Activated T-helper 1 cell treated with anti-CD3 and anti-CD28 coated beads, Interleukin-12 subunit alpha, Interleukin-12 subunit beta, Interleukin-2, Interleukin-4 antibody, amounts not matched to agents 30 ng/mL and 10 ng/mL and 1 ng/mL, durations not matched to agents 14 hours and 24 hours and 36 hours (primary cell): ENCODE results near the gene TNFAIP6. TPM values are rescaled to one million over a fixed set of nuclear protein-coding genes. Genes with fewer than 3 reads are reported as not detected.

ENCODE experiments used
- DNase-seq: peaks from one replicate; pipeline ENCODE4 v3.0.0; 2021; ENCODE audit warnings: low spot score
- H3K27ac Mint-ChIP-seq: one replicate; pipeline ENCODE4 v1.8.0; 2021; ENCODE audit warnings: mild to moderate bottlenecking, mixed read lengths
- H3K27me3 Mint-ChIP-seq: one replicate; pipeline ENCODE4 v1.8.0; 2022; ENCODE audit warnings: mild to moderate bottlenecking, moderate library complexity, mixed read lengths; ENCODE audit not compliant: insufficient read depth
- H3K36me3 Mint-ChIP-seq: one replicate; pipeline ENCODE4 v1.8.0; 2021; ENCODE audit warnings: low read depth, mixed read lengths
- H3K4me1 Mint-ChIP-seq: one replicate; pipeline ENCODE4 v1.8.0; 2021; ENCODE audit warnings: low read depth, mixed read lengths
- H3K4me3 Mint-ChIP-seq: one replicate; pipeline ENCODE4 v1.8.0; 2021; ENCODE audit warnings: mild to moderate bottlenecking, moderate library complexity, mixed read lengths
- H3K9me3 Mint-ChIP-seq: one replicate; pipeline ENCODE4 v1.8.0; 2021; ENCODE audit warnings: mixed read lengths
- intact Hi-C: fragments of 100-400 bp; cut with micrococcal nuclease; formaldehyde crosslinking; loops from one replicate; pipeline ENCODE4 v1.15.1; 2024
- total RNA-seq: library from RNA; stranded (reverse); gene quantifications from 2 replicates; pipeline ENCODE4 v1.2.3, GENCODE V29; 2022

Gene TNFAIP6
- total RNA-seq, 1 donor from 2014 or later: not detected

GRCh38 chr2:151379169-151379568, 21.8 kb downstream of the TNFAIP6 start:
- Mint-ChIP-seq H3K9me3 (no peaks in the 10 kb centered on the region), H3K4me1 (peaks cover 3% of the 10 kb centered on the region), H3K4me3 (no peak overlapping the region), H3K36me3 (no peaks in the 10 kb centered on the region), H3K27me3 (no peaks in the 10 kb centered on the region), H3K27ac (no peak overlapping the region)
- DNase-seq: no peak
- intact Hi-C loops: no loop called here

- Mint-ChIP-seq H3K4me3 (no peak overlapping the region), H3K36me3 (no peaks in the 10 kb centered on the region), H3K4me1 (no peaks in the 10 kb centered on the region), H3K27ac (no peak overlapping the region), H3K9me3 (no peaks in the 10 kb centered on the region), H3K27me3 (peaks cover 4% of the 10 kb centered on the region)
- intact Hi-C loops: no loop called here
- DNase-seq: no peak
These were observed 23.3 kb downstream of the TNFAIP6 start for GRCh38 chr2:151380580-151381235.

- peaks cover 4% of the 10 kb centered on the region for H3K27me3 Mint-ChIP-seq
- no peak overlapping the region for H3K27ac Mint-ChIP-seq
- H3K9me3 Mint-ChIP-seq: no peaks in the 10 kb centered on the region
- H3K4me3 Mint-ChIP-seq: no peak overlapping the region
- DNase-seq: no peak
- H3K36me3 Mint-ChIP-seq: no peaks in the 10 kb centered on the region
- intact Hi-C loops: no loop called here
- no peaks in the 10 kb centered on the region for H3K4me1 Mint-ChIP-seq
These were observed 23.9 kb downstream of the TNFAIP6 start for GRCh38 chr2:151381266-151381665.

- H3K27ac Mint-ChIP-seq: no peak overlapping the region
- peaks cover 5% of the 10 kb centered on the region for H3K4me1 Mint-ChIP-seq
- no peak for DNase-seq
- no peaks in the 10 kb centered on the region for H3K9me3 Mint-ChIP-seq
- no peak overlapping the region for H3K4me3 Mint-ChIP-seq
- no peaks in the 10 kb centered on the region for H3K36me3 Mint-ChIP-seq
- peaks cover 7% of the 10 kb centered on the region for H3K27me3 Mint-ChIP-seq
- intact Hi-C loops: no loop called here
These were observed 30.6 kb downstream of the TNFAIP6 start for GRCh38 chr2:151388011-151388410.

GRCh38 chr2:151391436-151391835, 34.0 kb downstream of the TNFAIP6 start:
- Mint-ChIP-seq H3K36me3 (no peaks in the 10 kb centered on the region), H3K27ac (no peak overlapping the region), H3K4me3 (no peak overlapping the region), H3K4me1 (peaks cover 5% of the 10 kb centered on the region), H3K27me3 (peaks cover 3% of the 10 kb centered on the region), H3K9me3 (no peaks in the 10 kb centered on the region)
- DNase-seq: no peak
- intact Hi-C loops: no loop called here

- Mint-ChIP-seq H3K4me1 (peaks cover 5% of the 10 kb centered on the region), H3K9me3 (no peaks in the 10 kb centered on the region), H3K36me3 (no peaks in the 10 kb centered on the region), H3K4me3 (no peak overlapping the region), H3K27ac (no peak overlapping the region), H3K27me3 (peaks cover 3% of the 10 kb centered on the region)
- intact Hi-C loops: no loop called here
- no peak for DNase-seq
These were observed 37.1 kb downstream of the TNFAIP6 start for GRCh38 chr2:151394509-151394908.

GRCh38 chr2:151395509-151396374, 38.4 kb downstream of the TNFAIP6 start:
- DNase-seq: no peak
- no peak overlapping the region for H3K4me3 Mint-ChIP-seq
- H3K27me3 Mint-ChIP-seq: peaks cover 3% of the 10 kb centered on the region
- H3K4me1 Mint-ChIP-seq: no peaks in the 10 kb centered on the region
- H3K9me3 Mint-ChIP-seq: no peaks in the 10 kb centered on the region
- no peaks in the 10 kb centered on the region for H3K36me3 Mint-ChIP-seq
- no peak overlapping the region for H3K27ac Mint-ChIP-seq
- intact Hi-C loops: no loop called here

GRCh38 chr2:151399981-151400380, 42.6 kb downstream of the TNFAIP6 start:
- Mint-ChIP-seq H3K27ac (no peak overlapping the region), H3K36me3 (no peaks in the 10 kb centered on the region), H3K9me3 (no peaks in the 10 kb centered on the region), H3K4me3 (no peak overlapping the region), H3K4me1 (no peaks in the 10 kb centered on the region), H3K27me3 (no peaks in the 10 kb centered on the region)
- no peak for DNase-seq
- intact Hi-C loops: no loop called here

- Mint-ChIP-seq H3K27me3 (peaks cover 3% of the 10 kb centered on the region), H3K4me3 (no peak overlapping the region), H3K4me1 (no peaks in the 10 kb centered on the region), H3K27ac (no peak overlapping the region), H3K9me3 (no peaks in the 10 kb centered on the region), H3K36me3 (no peaks in the 10 kb centered on the region)
- DNase-seq: no peak
- intact Hi-C loops: no loop called here
These were observed 43.8 kb downstream of the TNFAIP6 start for GRCh38 chr2:151401149-151401548.

GRCh38 chr2:151403914-151404313, 46.5 kb downstream of the TNFAIP6 start:
- Mint-ChIP-seq H3K4me1 (no peaks in the 10 kb centered on the region), H3K36me3 (no peaks in the 10 kb centered on the region), H3K9me3 (no peaks in the 10 kb centered on the region), H3K27me3 (peaks cover 3% of the 10 kb centered on the region), H3K27ac (no peak overlapping the region), H3K4me3 (no peak overlapping the region)
- DNase-seq: no peak
- intact Hi-C loops: no loop called here

GRCh38 chr2:151405376-151405775, 48.0 kb downstream of the TNFAIP6 start:
- H3K9me3 Mint-ChIP-seq: no peaks in the 10 kb centered on the region
- no peak overlapping the region for H3K4me3 Mint-ChIP-seq
- no peak for DNase-seq
- no peak overlapping the region for H3K27ac Mint-ChIP-seq
- H3K4me1 Mint-ChIP-seq: peaks cover 1% of the 10 kb centered on the region
- H3K27me3 Mint-ChIP-seq: peaks cover 3% of the 10 kb centered on the region
- intact Hi-C loops: loop anchor here (5.0 kb wide), 1 partner anchor 1818 kb away; the partner anchor contains the start of gene MMADHC
- peaks cover 3% of the 10 kb centered on the region for H3K36me3 Mint-ChIP-seq

GRCh38 chr2:151407281-151407680, 49.9 kb downstream of the TNFAIP6 start:
- no peak for DNase-seq
- H3K4me1 Mint-ChIP-seq: peaks cover 13% of the 10 kb centered on the region
- no peak overlapping the region for H3K4me3 Mint-ChIP-seq
- no peak overlapping the region for H3K27ac Mint-ChIP-seq
- intact Hi-C loops: loop anchor here (5.0 kb wide), 1 partner anchor 1820 kb away; the partner anchor contains the start of gene MMADHC
- H3K36me3 Mint-ChIP-seq: peaks cover 7% of the 10 kb centered on the region
- H3K27me3 Mint-ChIP-seq: peaks cover 3% of the 10 kb centered on the region
- H3K9me3 Mint-ChIP-seq: no peaks in the 10 kb centered on the region
